Measurements from ENCODE around the gene PRR5. TPM values are rescaled to one million over a fixed set of nuclear protein-coding genes. Genes with fewer than 3 reads are reported as not detected.

PRR5 gene
- total and polyA plus RNA-seq, 3 experiments from 2014 or later = 26.4 to 175 (median 29.9) TPM

DNA sequence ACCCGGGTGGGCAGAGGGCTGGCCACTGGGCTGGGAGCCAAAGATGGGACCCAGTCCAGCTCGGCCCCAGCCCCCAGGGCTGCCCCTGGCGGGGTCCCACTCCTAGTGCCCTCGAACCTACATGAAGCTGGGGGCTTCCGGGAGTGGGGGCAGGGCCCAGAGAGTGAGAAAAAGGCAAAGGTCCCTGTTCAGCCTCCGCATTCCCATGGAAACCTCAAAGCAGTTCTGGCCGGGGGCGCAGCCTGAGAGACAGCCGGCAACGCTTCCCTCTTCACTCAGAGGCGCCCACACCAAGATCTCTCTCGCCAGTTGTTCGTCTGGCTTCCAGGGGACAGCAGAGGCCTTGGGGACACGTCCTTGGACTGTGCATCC, 28.0 kb downstream of the PRR5 start:
- H3K4me1 ChIP-seq (ENCODE audit: insufficient read depth, low read length) = no peaks in the 10 kb centered on the region
- no peak overlapping the region for H3K4me3 Mint-ChIP-seq
- H3K36me3 Mint-ChIP-seq = peaks cover 0 to 74% (median 5%) of the 10 kb centered on the region in 3 donors
- H3K27me3 ChIP-seq (ENCODE audit: insufficient read depth, low read length, poor library complexity, severe bottlenecking) = no peaks in the 10 kb centered on the region
- no peaks in the 10 kb centered on the region for H3K9me3 ChIP-seq (ENCODE audit: low read length)
- no peaks in the 10 kb centered on the region for H3K9me3 Mint-ChIP-seq
- no peaks in the 10 kb centered on the region for H3K36me3 ChIP-seq (ENCODE audit: insufficient read depth, low read length)
- no peaks in the 10 kb centered on the region for H3K27me3 Mint-ChIP-seq
- no peak overlapping the region for H3K27ac Mint-ChIP-seq
- no peak overlapping the region for H3K27ac ChIP-seq (ENCODE audit: low read depth, low read length)
- DNase-seq = no peak
- peaks cover 0 to 15% (median 7%) of the 10 kb centered on the region in 3 donors for H3K4me1 Mint-ChIP-seq
- CTCF ChIA-PET = interaction anchor here (1.3 to 1.5 kb wide), 2 partner anchors 32 to 45 kb away, joined by 4 read pairs; no protein-coding TSS in a partner anchor
- H3K4me3 ChIP-seq (ENCODE audit: low read length) = no peak overlapping the region
- POLR2A ChIA-PET = no interaction called here

DNA sequence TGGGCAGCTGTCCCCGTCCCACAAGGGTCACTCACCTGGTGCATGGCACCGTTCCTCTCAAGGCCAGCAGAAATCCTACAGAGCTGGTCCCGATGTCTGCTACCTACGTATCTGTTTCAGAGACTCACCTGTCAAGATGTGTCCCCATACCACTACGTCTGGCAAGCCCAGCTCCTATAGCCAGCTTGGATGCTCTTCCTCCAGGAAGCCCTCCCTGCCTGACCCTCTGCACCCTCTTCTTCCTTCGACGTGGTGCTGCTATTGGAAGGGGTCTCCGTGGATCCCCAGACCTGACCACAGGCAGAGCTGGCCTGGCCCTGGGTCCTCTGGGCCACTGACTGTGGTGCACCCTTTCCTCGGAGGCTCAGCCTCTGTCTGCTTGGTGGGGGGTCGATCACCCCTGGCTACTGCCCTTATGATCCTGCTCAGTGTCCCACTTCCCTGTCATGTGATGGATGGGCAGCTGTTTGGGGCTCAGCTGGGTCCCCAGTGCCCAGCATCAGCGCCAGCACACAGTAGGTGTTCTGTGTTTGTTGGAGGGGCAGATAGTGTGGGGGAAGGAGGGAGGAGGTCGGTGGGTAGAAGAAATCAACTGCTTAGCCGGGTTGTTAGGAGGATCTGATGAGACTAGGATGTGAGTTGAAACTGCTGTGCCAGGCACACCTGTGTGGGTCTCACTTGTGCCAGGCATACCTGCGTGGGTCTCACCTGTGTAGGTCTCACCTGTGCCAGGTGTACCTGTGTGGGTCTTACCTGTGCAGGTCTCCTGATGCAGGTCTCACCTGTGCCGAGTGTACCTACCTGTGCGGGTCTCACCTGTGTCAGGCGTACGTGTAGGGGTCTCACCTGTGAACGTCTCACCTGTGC, 28.7 kb downstream of the PRR5 start:
- no peaks in the 10 kb centered on the region for H3K9me3 Mint-ChIP-seq
- Histone ChIP-seq H3K4me1 (ENCODE audit: insufficient read depth, low read length) (no peaks in the 10 kb centered on the region), H3K4me3 (ENCODE audit: low read length) (no peak overlapping the region), H3K27ac (ENCODE audit: low read depth, low read length) (no peak overlapping the region), H3K27me3 (ENCODE audit: insufficient read depth, low read length, poor library complexity, severe bottlenecking) (no peaks in the 10 kb centered on the region), H3K36me3 (ENCODE audit: insufficient read depth, low read length) (no peaks in the 10 kb centered on the region), H3K9me3 (ENCODE audit: low read length) (no peaks in the 10 kb centered on the region)
- H3K27me3 Mint-ChIP-seq = no peaks in the 10 kb centered on the region
- ChIA-PET CTCF (interaction anchor here (1.3 to 1.5 kb wide), 3 partner anchors 16 to 46 kb away, joined by 3 to 4 read pairs (median 4); no protein-coding TSS in a partner anchor), POLR2A (no interaction called here)
- peak overlapping the region in 1 of 7 donors; percentile 10 for H3K4me3 Mint-ChIP-seq
- H3K27ac Mint-ChIP-seq = peak overlapping the region; percentile 39 to 82 (median 64)
- H3K4me1 Mint-ChIP-seq = peaks cover 1 to 16% (median 8%) of the 10 kb centered on the region in 3 donors
- DNase-seq = no peak
- peaks cover 0 to 67% (median 5%) of the 10 kb centered on the region in 3 donors for H3K36me3 Mint-ChIP-seq

DNA sequence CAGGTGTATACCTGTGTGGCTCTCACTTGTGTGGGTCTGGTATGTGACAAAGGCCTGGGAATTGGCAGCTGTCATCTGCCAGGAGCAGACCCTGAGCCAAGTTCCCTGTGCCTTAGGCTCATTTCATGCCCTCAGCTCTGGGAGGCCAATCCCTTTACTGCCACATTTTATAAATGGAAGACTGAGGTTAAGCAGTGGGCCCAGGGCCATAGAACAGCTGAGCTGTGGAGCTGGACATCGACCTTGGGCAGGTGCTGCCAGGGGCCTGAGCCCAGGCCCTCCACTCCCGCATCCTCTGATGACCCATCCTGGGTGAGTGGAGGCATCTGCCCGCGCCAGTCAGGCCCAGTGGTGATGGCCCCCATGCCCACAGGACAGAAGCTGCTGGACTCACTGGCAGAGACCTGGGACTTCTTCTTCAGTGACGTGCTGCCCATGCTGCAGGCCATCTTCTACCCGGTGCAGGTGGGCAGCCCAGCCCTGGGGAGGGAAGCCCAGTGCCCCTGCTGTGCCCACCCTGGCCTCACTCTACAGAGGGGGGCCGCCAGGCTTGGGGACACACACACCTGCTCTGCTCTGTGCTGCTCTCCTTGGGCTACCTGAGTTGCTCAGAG, 29.5 kb downstream of the PRR5 start:
- H3K27me3 ChIP-seq (ENCODE audit: insufficient read depth, low read length, poor library complexity, severe bottlenecking) = no peaks in the 10 kb centered on the region
- H3K36me3 Mint-ChIP-seq = peaks cover 0 to 65% (median 5%) of the 10 kb centered on the region in 3 donors
- H3K27ac ChIP-seq (ENCODE audit: low read depth, low read length) = no peak overlapping the region
- H3K4me1 Mint-ChIP-seq = peaks cover 5 to 21% (median 11%) of the 10 kb centered on the region in 3 donors
- ChIA-PET POLR2A (no interaction called here), CTCF (interaction anchor here (1.4 to 1.5 kb wide), 2 partner anchors 16 to 47 kb away, joined by 3 to 4 read pairs; no protein-coding TSS in a partner anchor)
- DNase-seq = no peak
- no peaks in the 10 kb centered on the region for H3K9me3 Mint-ChIP-seq
- H3K4me1 ChIP-seq (ENCODE audit: insufficient read depth, low read length) = no peaks in the 10 kb centered on the region
- H3K9me3 ChIP-seq (ENCODE audit: low read length) = no peaks in the 10 kb centered on the region
- H3K4me3 ChIP-seq (ENCODE audit: low read length) = no peak overlapping the region
- peak overlapping the region in 2 of 8 donors; percentile 37 to 64 for H3K27ac Mint-ChIP-seq
- H3K36me3 ChIP-seq (ENCODE audit: insufficient read depth, low read length) = no peaks in the 10 kb centered on the region
- no peaks in the 10 kb centered on the region for H3K27me3 Mint-ChIP-seq
- no peak overlapping the region for H3K4me3 Mint-ChIP-seq

DNA sequence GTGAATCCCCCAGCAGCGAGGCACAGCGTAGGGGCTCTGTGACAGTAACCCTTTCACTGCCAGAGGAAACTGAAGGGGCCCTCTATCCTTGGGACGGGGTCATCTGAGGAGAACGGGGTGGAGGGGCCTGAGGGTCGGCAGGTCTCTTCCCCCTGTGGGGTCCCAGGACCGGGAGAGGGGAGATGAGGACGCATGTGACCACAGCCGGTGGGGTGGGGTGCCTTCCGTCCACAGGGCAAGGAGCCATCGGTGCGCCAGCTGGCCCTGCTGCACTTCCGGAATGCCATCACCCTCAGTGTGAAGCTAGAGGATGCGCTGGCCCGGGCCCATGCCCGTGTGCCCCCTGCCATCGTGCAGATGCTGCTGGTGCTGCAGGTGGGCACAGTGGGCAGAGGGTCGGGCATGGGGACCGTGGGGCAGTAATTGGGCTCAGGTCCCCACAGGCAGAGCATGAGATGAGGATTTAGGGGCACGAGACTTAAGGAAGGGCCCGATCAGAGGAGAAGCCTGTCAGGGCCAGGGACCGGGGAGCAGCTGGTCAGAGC, 30.1 kb downstream of the PRR5 start:
- Mint-ChIP-seq H3K9me3 (no peaks in the 10 kb centered on the region), H3K27me3 (no peaks in the 10 kb centered on the region), H3K4me3 (no peak overlapping the region), H3K36me3 (peaks cover 0 to 58% (median 5%) of the 10 kb centered on the region in 3 donors), H3K27ac (peak overlapping the region in 3 of 8 donors; percentile 23 to 84 (median 33)), H3K4me1 (peaks cover 5 to 21% (median 11%) of the 10 kb centered on the region in 3 donors)
- Histone ChIP-seq H3K4me3 (ENCODE audit: low read length) (no peak overlapping the region), H3K4me1 (ENCODE audit: insufficient read depth, low read length) (no peaks in the 10 kb centered on the region), H3K27ac (ENCODE audit: low read depth, low read length) (no peak overlapping the region), H3K27me3 (ENCODE audit: insufficient read depth, low read length, poor library complexity, severe bottlenecking) (no peaks in the 10 kb centered on the region), H3K36me3 (ENCODE audit: insufficient read depth, low read length) (no peaks in the 10 kb centered on the region), H3K9me3 (ENCODE audit: low read length) (no peaks in the 10 kb centered on the region)
- CTCF ChIA-PET = no interaction called here
- POLR2A ChIA-PET = no interaction called here
- DNase-seq = no peak

DNA sequence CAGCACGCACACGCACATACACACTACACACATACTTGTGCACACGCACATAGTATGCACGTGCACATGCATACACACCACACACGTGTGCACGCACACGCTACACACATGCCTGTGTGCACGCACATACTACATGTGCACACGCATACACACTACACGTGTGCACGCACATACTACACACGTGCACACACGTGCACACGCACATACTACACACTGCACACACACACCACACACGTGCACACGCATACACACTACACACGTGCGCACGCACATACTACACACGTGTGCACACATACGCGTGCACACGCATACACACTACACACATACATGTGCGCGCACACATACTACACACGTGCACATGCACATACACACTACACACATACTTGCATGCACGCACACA, 30.7 kb downstream of the PRR5 start:
- no peak overlapping the region for H3K4me3 Mint-ChIP-seq
- Histone ChIP-seq H3K4me1 (ENCODE audit: insufficient read depth, low read length) (no peaks in the 10 kb centered on the region), H3K36me3 (ENCODE audit: insufficient read depth, low read length) (no peaks in the 10 kb centered on the region), H3K4me3 (ENCODE audit: low read length) (no peak overlapping the region), H3K27ac (ENCODE audit: low read depth, low read length) (no peak overlapping the region), H3K9me3 (ENCODE audit: low read length) (no peaks in the 10 kb centered on the region), H3K27me3 (ENCODE audit: insufficient read depth, low read length, poor library complexity, severe bottlenecking) (no peaks in the 10 kb centered on the region)
- DNase-seq = no peak
- no peaks in the 10 kb centered on the region for H3K9me3 Mint-ChIP-seq
- H3K36me3 Mint-ChIP-seq = peaks cover 0 to 53% (median 5%) of the 10 kb centered on the region in 3 donors
- ChIA-PET POLR2A (no interaction called here), CTCF (interaction anchor here (4.7 kb wide), 1 partner anchor 33 kb away, joined by 42 read pairs; no protein-coding TSS in a partner anchor)
- peak overlapping the region in 4 of 8 donors; percentile 30 to 84 (median 60) for H3K27ac Mint-ChIP-seq
- H3K4me1 Mint-ChIP-seq = peaks cover 5 to 19% (median 11%) of the 10 kb centered on the region in 3 donors
- H3K27me3 Mint-ChIP-seq = no peaks in the 10 kb centered on the region

DNA sequence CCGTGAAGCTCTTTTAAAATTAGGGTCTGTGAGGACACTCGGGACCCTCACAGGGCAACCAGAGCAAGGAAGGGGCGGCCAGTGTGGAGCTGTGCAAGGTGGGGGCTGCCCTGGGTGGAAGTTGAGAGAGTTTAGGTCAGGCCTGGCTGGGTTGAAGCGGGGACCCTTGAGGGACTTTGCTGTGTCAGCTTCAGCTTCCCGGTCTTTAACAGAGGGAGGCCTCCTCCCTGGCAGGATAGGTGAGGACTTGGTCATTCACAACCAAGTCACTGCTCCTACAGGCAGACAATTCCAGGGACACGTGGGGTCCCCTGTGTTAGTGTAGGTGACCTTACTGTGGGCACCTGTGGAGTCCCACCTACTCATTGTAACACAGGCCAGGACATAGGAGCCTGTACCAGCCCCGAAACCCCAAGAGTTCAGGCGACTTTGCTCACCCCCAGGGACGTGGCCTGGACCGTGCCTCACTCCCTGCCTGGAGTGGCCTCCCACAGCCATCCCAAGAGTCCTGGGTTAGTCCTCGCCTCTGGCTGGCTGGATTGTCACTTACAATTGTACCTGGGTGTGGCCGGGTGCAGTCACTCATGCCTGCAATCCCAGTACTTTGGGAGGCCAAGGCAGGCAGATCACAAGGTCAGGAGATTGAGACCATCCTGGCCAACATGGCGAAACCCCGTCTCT, 31.6 kb downstream of the PRR5 start:
- no peak overlapping the region for H3K4me3 Mint-ChIP-seq
- no peaks in the 10 kb centered on the region for H3K9me3 Mint-ChIP-seq
- peaks cover 5 to 17% (median 10%) of the 10 kb centered on the region in 3 donors for H3K4me1 Mint-ChIP-seq
- H3K36me3 Mint-ChIP-seq = peaks cover 0 to 46% (median 5%) of the 10 kb centered on the region in 3 donors
- DNase-seq = no peak
- Histone ChIP-seq H3K4me3 (ENCODE audit: low read length) (no peak overlapping the region), H3K27ac (ENCODE audit: low read depth, low read length) (no peak overlapping the region), H3K36me3 (ENCODE audit: insufficient read depth, low read length) (no peaks in the 10 kb centered on the region), H3K4me1 (ENCODE audit: insufficient read depth, low read length) (no peaks in the 10 kb centered on the region), H3K27me3 (ENCODE audit: insufficient read depth, low read length, poor library complexity, severe bottlenecking) (no peaks in the 10 kb centered on the region), H3K9me3 (ENCODE audit: low read length) (no peaks in the 10 kb centered on the region)
- H3K27ac Mint-ChIP-seq = peak overlapping the region in 2 of 8 donors; percentile 17 to 71
- POLR2A ChIA-PET = no interaction called here
- H3K27me3 Mint-ChIP-seq = no peaks in the 10 kb centered on the region
- CTCF ChIA-PET = interaction anchor here (1.1 to 4.7 kb wide), 5 partner anchors 25 to 48 kb away, joined by 4 to 42 read pairs (median 13); no protein-coding TSS in a partner anchor

DNA sequence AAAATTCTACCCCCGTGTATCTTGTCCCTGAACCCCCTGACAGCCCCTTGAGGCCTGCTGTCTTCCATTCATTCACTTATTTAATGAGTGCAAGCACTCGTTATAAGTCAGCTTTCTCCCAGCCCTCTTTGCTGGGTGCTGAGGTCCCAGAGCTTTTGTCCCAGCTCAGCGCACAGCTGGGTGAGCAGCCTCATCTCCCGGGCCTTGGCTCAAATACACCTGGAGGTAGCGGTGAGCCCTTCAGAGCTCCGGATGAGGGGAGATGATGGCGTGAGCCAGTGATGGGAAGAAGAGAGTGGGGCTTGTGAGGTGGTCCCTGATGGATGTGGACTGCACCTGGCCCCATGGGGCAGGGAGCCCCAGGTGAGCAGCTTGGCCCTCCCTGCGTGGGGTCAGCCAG, 32.3 kb downstream of the PRR5 start:
- no peak overlapping the region for H3K4me3 Mint-ChIP-seq
- DNase-seq = no peak
- Histone ChIP-seq H3K4me3 (ENCODE audit: low read length) (no peak overlapping the region), H3K27me3 (ENCODE audit: insufficient read depth, low read length, poor library complexity, severe bottlenecking) (no peaks in the 10 kb centered on the region), H3K9me3 (ENCODE audit: low read length) (no peaks in the 10 kb centered on the region), H3K36me3 (ENCODE audit: insufficient read depth, low read length) (no peaks in the 10 kb centered on the region), H3K27ac (ENCODE audit: low read depth, low read length) (no peak overlapping the region), H3K4me1 (ENCODE audit: insufficient read depth, low read length) (no peaks in the 10 kb centered on the region)
- peak overlapping the region in 3 of 8 donors; percentile 17 to 81 (median 51) for H3K27ac Mint-ChIP-seq
- ChIA-PET CTCF (interaction anchor here (1.1 to 4.7 kb wide), 7 partner anchors 26 to 653 kb away, joined by 3 to 42 read pairs (median 9); no protein-coding TSS in a partner anchor), POLR2A (no interaction called here)
- H3K9me3 Mint-ChIP-seq = no peaks in the 10 kb centered on the region
- H3K4me1 Mint-ChIP-seq = peaks cover 5 to 14% (median 8%) of the 10 kb centered on the region in 3 donors
- no peaks in the 10 kb centered on the region for H3K27me3 Mint-ChIP-seq
- H3K36me3 Mint-ChIP-seq = peaks cover 0 to 39% (median 5%) of the 10 kb centered on the region in 3 donors

Data from CD8-positive, alpha-beta memory T cell (primary cell).